HCT116 (cell line): ENCODE results near the gene NBEAL2. TPM values are rescaled to one million over a fixed set of nuclear protein-coding genes. Genes with fewer than 3 reads are reported as not detected.

ENCODE experiments used
- ATAC-seq: fragments of 200-7000 bp; cut with Tn5 transposase; 2 replicates; pipeline ENCODE4 v1.9.1; 2020; ENCODE audit warnings: mild to moderate bottlenecking, moderate library complexity
- BruUV-seq: library from RNA; stranded (reverse); fragments of 400-500 nt; replicated peaks from 2 replicates; lab custom pipeline; 2021; lab: Mats Ljungman, UMichigan
- CTCF ChIA-PET: fragments of 300-600 bp; sonication (Branson Sonifier 250); formaldehyde crosslinking; loops from one replicate; lab custom pipeline; 2021; ENCODE audit warnings: antibody characterized with exemption; lab: Charles Lee
- POLR2A ChIA-PET: fragments of 300-600, 350-600 bp; sonication (Branson Sonifier 250); formaldehyde crosslinking; loops from one replicate; lab custom pipeline; 2021; ENCODE audit warnings: antibody characterized with exemption; lab: Charles Lee
- RAD21 ChIA-PET, 2 experiments: fragments of 300-600 bp; sonication (Branson Sonifier 250); formaldehyde crosslinking; loops; one replicate each; lab custom pipeline; 2023; ENCODE audit warnings: low total read pairs in 2 of 2; ENCODE audit not compliant: uncharacterized antibody in 2 of 2, unreplicated experiment in 2 of 2, low non-redundant PET in 1 of 2; lab: Charles Lee
- DNase-seq: peaks from one replicate; pipeline ENCODE4 v3.0.0-alpha.2; 2010; ENCODE audit warnings: low read depth, low spot score
- H2AFZ ChIP-seq: fragments of 200-600 bp; shearing (Covaris generic), sonication (generic); 2 replicates; pipeline ENCODE4 v1.6.1; 2017; ENCODE audit warnings: low read depth, mixed run types, mixed read lengths, antibody characterized with exemption, low read length; ENCODE audit not compliant: poor library complexity, severe bottlenecking
- H3K27ac ChIP-seq: 2 replicates; pipeline ENCODE4 v1.5.1; 2012; ENCODE audit warnings: low read depth, low read length
- H3K27me3 ChIP-seq: fragments of 200-600 bp; sonication (generic); 2 replicates; pipeline ENCODE4 v1.6.1; 2016; ENCODE audit warnings: mixed run types, low read length, mixed read lengths; ENCODE audit not compliant: insufficient read depth
- H3K36me3 ChIP-seq, 2 experiments: fragments of 200-500 bp in 1 of 2; fragments of 200-600 bp in 1 of 2; sonication (Bioruptor generic) in 1 of 2; sonication (generic) in 1 of 2; 2 replicates each; pipeline versions ENCODE4 v1.5.1 to v1.6.1; 2014 to 2016; ENCODE audit warnings: low read length in 2 of 2, inconsistent platforms in 1 of 2, mixed read lengths in 1 of 2, mixed run types in 1 of 2; ENCODE audit not compliant: insufficient read depth in 2 of 2, control insufficient read depth in 1 of 2
- H3K4me1 ChIP-seq, 2 experiments: fragments of 200-600 bp in 1 of 2; sonication (generic) in 1 of 2; 2 replicates each; pipeline versions ENCODE4 v1.5.1 to v1.6.1; 2012 to 2017; ENCODE audit warnings: low read length in 2 of 2, inconsistent platforms in 1 of 2, mild to moderate bottlenecking in 1 of 2, mixed read lengths in 1 of 2, mixed run types in 1 of 2, moderate library complexity in 1 of 2; ENCODE audit not compliant: insufficient read depth in 2 of 2, control insufficient read depth in 1 of 2
- H3K4me2 ChIP-seq: fragments of 200-600 bp; sonication (generic); 2 replicates; pipeline ENCODE4 v1.6.1; 2017; ENCODE audit warnings: mixed run types, low read length, mixed read lengths
- H3K4me3 ChIP-seq, 2 experiments: fragments of 200-600 bp in 1 of 2; sonication (generic) in 1 of 2; replicated peaks in 1 of 2; 2 replicates each; pipeline ENCODE4 v1.5.1; 2011 to 2016; ENCODE audit warnings: low read length in 2 of 2, control low read depth in 1 of 2, low read depth in 1 of 2, mild to moderate bottlenecking in 1 of 2, mixed read lengths in 1 of 2, mixed run types in 1 of 2
- H3K79me2 ChIP-seq: fragments of 200-600 bp; sonication (generic); 2 replicates; pipeline ENCODE4 v1.6.1; 2017; ENCODE audit warnings: mild to moderate bottlenecking, mixed run types, low read length, moderate library complexity, mixed read lengths; ENCODE audit not compliant: insufficient read depth
- H3K9ac ChIP-seq: fragments of 200-600 bp; sonication (generic); 2 replicates; pipeline ENCODE4 v1.6.1; 2016; ENCODE audit warnings: low read length, mixed read lengths
- H3K9me2 ChIP-seq: fragments of 200-600 bp; sonication (generic), shearing (Covaris generic); 2 replicates; pipeline ENCODE4 v1.6.1; 2017; ENCODE audit warnings: mixed run types, mild to moderate bottlenecking, moderate library complexity; ENCODE audit not compliant: insufficient read depth
- H3K9me3 ChIP-seq, 2 experiments: fragments of 200-500 bp in 1 of 2; fragments of 200-600 bp in 1 of 2; sonication (Bioruptor generic) in 1 of 2; sonication (generic) in 1 of 2; 2 replicates each; pipeline ENCODE4 v1.6.1; 2014 to 2017; ENCODE audit warnings: low read length in 2 of 2, mixed read lengths in 2 of 2, inconsistent platforms in 1 of 2, low read depth in 1 of 2, mild to moderate bottlenecking in 1 of 2, mixed run types in 1 of 2, moderate library complexity in 1 of 2; ENCODE audit not compliant: control insufficient read depth in 1 of 2, insufficient read depth in 1 of 2
- H4K20me1 ChIP-seq: fragments of 200-600 bp; sonication (generic), shearing (Covaris generic); 2 replicates; pipeline ENCODE4 v1.6.1; 2017; ENCODE audit warnings: mixed run types, mild to moderate bottlenecking, moderate library complexity; ENCODE audit not compliant: insufficient read depth
- CBX3 ChIP-seq: IDR thresholded peaks from 2 replicates; pipeline ENCODE4 v1.6.1; 2012; ENCODE audit warnings: low read depth
- SRF ChIP-seq: IDR thresholded peaks from 2 replicates; pipeline ENCODE4 v1.6.1; 2012; ENCODE audit warnings: low read depth
- YY1 ChIP-seq: IDR thresholded peaks from 2 replicates; pipeline ENCODE4 v1.6.1; 2011; ENCODE audit warnings: low read length, low read depth, moderate library complexity, mild to moderate bottlenecking; ENCODE audit not compliant: insufficient replicate concordance; ENCODE audit errors: extremely low read depth
- intact Hi-C: fragments of 100-400 bp; cut with micrococcal nuclease; formaldehyde crosslinking; loops from 2 replicates; pipeline ENCODE4 v1.10.0; 2022
- total RNA-seq: library from RNA; stranded (reverse); gene quantifications from one replicate; pipeline ENCODE4 v1.2.1, GENCODE V29; 2021; ENCODE audit not compliant: unreplicated experiment
- TF ChIP-seq, protein P1 (sequence below): IDR thresholded peaks from 2 replicates; pipeline ENCODE4 v1.6.1; 2012; ENCODE audit warnings: low read depth
- TF ChIP-seq, protein P2 (sequence below): IDR thresholded peaks from 2 replicates; pipeline ENCODE4 v1.6.1; 2011; ENCODE audit warnings: mild to moderate bottlenecking, low read length, moderate library complexity; ENCODE audit not compliant: insufficient replicate concordance; ENCODE audit errors: extremely low read depth

The NBEAL2 gene
- total RNA-seq, 1 experiment from 2014 or later: 72.9 TPM

DNA sequence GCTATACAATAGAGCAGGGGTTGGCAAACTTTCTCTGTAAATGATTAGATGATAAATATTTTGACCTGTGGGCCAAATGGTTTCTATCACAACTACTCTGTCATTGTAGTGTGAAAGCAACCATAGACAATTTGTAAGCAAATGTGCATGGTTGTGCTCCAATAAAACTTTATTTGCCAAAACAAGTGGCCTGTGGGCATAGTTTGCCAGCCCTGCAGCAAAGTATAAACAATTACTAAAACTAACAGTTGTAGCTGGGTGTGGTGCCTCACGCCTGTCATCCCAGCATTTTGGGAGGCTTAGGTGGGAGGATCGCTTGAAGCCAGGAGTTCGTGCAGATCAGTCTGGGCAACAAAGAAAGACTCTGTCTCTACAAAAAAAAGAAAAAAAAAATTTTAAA lies 61.6 kb downstream of the NBEAL2 start:
- Histone ChIP-seq H2AFZ (no peak overlapping the region), H3K9me2 (no peaks in the 10 kb centered on the region), H3K4me3 (no peak overlapping the region), H3K79me2 (0 out of 2 replicates have a peak, but pooled peaks cover 8% of the 10 kb centered on the region), H3K36me3 (peaks cover 16 to 23% of the 10 kb centered on the region in 2 experiments; a peak in 3 of 4 replicates), H3K9me3 (no peaks in the 10 kb centered on the region), H3K27me3 (no peaks in the 10 kb centered on the region), H3K4me2 (no peak overlapping the region), H3K9ac (no peak overlapping the region), H3K27ac (no peak overlapping the region), H4K20me1 (no peaks in the 10 kb centered on the region), H3K4me1 (no peaks in the 10 kb centered on the region)
- ChIA-PET CTCF (no interaction called here), RAD21 (no interaction called here), POLR2A (interaction anchor here (0.9 to 1.0 kb wide), 2 partner anchors 9 to 65 kb away, joined by 3 to 5 read pairs; partner anchors contain the start of gene CCDC12)
- no peak for ATAC-seq
- TF ChIP-seq SRF (no peak), CBX3 (no peak), YY1 (no peak)
- TF ChIP-seq, protein P1, sequence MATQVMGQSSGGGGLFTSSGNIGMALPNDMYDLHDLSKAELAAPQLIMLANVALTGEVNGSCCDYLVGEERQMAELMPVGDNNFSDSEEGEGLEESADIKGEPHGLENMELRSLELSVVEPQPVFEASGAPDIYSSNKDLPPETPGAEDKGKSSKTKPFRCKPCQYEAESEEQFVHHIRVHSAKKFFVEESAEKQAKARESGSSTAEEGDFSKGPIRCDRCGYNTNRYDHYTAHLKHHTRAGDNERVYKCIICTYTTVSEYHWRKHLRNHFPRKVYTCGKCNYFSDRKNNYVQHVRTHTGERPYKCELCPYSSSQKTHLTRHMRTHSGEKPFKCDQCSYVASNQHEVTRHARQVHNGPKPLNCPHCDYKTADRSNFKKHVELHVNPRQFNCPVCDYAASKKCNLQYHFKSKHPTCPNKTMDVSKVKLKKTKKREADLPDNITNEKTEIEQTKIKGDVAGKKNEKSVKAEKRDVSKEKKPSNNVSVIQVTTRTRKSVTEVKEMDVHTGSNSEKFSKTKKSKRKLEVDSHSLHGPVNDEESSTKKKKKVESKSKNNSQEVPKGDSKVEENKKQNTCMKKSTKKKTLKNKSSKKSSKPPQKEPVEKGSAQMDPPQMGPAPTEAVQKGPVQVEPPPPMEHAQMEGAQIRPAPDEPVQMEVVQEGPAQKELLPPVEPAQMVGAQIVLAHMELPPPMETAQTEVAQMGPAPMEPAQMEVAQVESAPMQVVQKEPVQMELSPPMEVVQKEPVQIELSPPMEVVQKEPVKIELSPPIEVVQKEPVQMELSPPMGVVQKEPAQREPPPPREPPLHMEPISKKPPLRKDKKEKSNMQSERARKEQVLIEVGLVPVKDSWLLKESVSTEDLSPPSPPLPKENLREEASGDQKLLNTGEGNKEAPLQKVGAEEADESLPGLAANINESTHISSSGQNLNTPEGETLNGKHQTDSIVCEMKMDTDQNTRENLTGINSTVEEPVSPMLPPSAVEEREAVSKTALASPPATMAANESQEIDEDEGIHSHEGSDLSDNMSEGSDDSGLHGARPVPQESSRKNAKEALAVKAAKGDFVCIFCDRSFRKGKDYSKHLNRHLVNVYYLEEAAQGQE: no peak
- TF ChIP-seq, protein P2, sequence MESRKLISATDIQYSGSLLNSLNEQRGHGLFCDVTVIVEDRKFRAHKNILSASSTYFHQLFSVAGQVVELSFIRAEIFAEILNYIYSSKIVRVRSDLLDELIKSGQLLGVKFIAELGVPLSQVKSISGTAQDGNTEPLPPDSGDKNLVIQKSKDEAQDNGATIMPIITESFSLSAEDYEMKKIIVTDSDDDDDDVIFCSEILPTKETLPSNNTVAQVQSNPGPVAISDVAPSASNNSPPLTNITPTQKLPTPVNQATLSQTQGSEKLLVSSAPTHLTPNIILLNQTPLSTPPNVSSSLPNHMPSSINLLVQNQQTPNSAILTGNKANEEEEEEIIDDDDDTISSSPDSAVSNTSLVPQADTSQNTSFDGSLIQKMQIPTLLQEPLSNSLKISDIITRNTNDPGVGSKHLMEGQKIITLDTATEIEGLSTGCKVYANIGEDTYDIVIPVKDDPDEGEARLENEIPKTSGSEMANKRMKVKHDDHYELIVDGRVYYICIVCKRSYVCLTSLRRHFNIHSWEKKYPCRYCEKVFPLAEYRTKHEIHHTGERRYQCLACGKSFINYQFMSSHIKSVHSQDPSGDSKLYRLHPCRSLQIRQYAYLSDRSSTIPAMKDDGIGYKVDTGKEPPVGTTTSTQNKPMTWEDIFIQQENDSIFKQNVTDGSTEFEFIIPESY: no peak
- no peak for DNase-seq
- no TSS peak for BruUV-seq
- intact Hi-C loops: loop anchor here (10.0 kb wide), 1 partner anchor 284 kb away; no protein-coding TSS in a partner anchor
